Measurements from ENCODE around the gene SIRT3.

Gene SIRT3

GRCh38 chr11:235997-236773, at the start of gene SIRT3 (continued):
- no peak for TF ChIP-seq ZNF544 (tag by site-specific recombination; IDR thresholded peaks at IDR 0.05)
- no peak for TF ChIP-seq ZNF214 (tag by site-specific recombination; IDR thresholded peaks at IDR 0.05; ENCODE audit: borderline replicate concordance)
- TF ChIP-seq ZNF133 (tag by site-specific recombination; IDR thresholded peaks at IDR 0.05), result no peak
- no peak for TF ChIP-seq ZNF645 (tag by site-specific recombination; IDR thresholded peaks at IDR 0.05)
- no peak for TF ChIP-seq HOXD13 (CRISPR knock-in tag; IDR thresholded peaks at IDR 0.05; ENCODE audit: borderline replicate concordance)
- TF ChIP-seq ZNF175 (tag by site-specific recombination; IDR thresholded peaks at IDR 0.05), result no peak
- no peak for TF ChIP-seq ZBTB44 (tag by site-specific recombination; IDR thresholded peaks at IDR 0.05)
- TF ChIP-seq ZBTB17 (tag by site-specific recombination; IDR thresholded peaks at IDR 0.05), result peak; percentile 56; the same call in 1 of the 2 replicates
- TF ChIP-seq ZNF26 (tag by site-specific recombination; IDR thresholded peaks at IDR 0.05), result no peak
- no peak for TF ChIP-seq ZNF514 (tag by site-specific recombination; IDR thresholded peaks at IDR 0.05)
- peak; percentile 75; the same call in 1 of the 2 replicates for TF ChIP-seq KLF10 (tag by site-specific recombination; IDR thresholded peaks at IDR 0.05)
- no peak for TF ChIP-seq ZNF626 (tag by site-specific recombination; IDR thresholded peaks at IDR 0.05)
- TF ChIP-seq ZNF404 (tag by site-specific recombination; IDR thresholded peaks at IDR 0.05), result no peak
- TF ChIP-seq ZBTB26 (tag by site-specific recombination; optimal IDR thresholded peaks at IDR 0.05), result peak; percentile 58
- TF ChIP-seq ZNF510 (tag by site-specific recombination; IDR thresholded peaks at IDR 0.05; ENCODE audit: insufficient replicate concordance), result no peak
- no peak for TF ChIP-seq ZBTB21 (tag by site-specific recombination; IDR thresholded peaks at IDR 0.05)
- TF ChIP-seq, protein P1, sequence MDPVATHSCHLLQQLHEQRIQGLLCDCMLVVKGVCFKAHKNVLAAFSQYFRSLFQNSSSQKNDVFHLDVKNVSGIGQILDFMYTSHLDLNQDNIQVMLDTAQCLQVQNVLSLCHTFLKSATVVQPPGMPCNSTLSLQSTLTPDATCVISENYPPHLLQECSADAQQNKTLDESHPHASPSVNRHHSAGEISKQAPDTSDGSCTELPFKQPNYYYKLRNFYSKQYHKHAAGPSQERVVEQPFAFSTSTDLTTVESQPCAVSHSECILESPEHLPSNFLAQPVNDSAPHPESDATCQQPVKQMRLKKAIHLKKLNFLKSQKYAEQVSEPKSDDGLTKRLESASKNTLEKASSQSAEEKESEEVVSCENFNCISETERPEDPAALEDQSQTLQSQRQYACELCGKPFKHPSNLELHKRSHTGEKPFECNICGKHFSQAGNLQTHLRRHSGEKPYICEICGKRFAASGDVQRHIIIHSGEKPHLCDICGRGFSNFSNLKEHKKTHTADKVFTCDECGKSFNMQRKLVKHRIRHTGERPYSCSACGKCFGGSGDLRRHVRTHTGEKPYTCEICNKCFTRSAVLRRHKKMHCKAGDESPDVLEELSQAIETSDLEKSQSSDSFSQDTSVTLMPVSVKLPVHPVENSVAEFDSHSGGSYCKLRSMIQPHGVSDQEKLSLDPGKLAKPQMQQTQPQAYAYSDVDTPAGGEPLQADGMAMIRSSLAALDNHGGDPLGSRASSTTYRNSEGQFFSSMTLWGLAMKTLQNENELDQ (tag by site-specific recombination; IDR thresholded peaks at IDR 0.05; ENCODE audit: low read depth), result no peak
- no peak for TF ChIP-seq KLF9 (tag by site-specific recombination; IDR thresholded peaks at IDR 0.05; ENCODE audit: low read depth)
- no peak for TF ChIP-seq ZNF184 (tag by site-specific recombination; IDR thresholded peaks at IDR 0.05)
- TF ChIP-seq GLIS1 (tag by site-specific recombination; IDR thresholded peaks at IDR 0.05), result peak; percentile 34; the same call in 1 of the 2 replicates
- no peak for TF ChIP-seq ZNF707 (tag by site-specific recombination; IDR thresholded peaks at IDR 0.05)
- TF ChIP-seq, protein P2, sequence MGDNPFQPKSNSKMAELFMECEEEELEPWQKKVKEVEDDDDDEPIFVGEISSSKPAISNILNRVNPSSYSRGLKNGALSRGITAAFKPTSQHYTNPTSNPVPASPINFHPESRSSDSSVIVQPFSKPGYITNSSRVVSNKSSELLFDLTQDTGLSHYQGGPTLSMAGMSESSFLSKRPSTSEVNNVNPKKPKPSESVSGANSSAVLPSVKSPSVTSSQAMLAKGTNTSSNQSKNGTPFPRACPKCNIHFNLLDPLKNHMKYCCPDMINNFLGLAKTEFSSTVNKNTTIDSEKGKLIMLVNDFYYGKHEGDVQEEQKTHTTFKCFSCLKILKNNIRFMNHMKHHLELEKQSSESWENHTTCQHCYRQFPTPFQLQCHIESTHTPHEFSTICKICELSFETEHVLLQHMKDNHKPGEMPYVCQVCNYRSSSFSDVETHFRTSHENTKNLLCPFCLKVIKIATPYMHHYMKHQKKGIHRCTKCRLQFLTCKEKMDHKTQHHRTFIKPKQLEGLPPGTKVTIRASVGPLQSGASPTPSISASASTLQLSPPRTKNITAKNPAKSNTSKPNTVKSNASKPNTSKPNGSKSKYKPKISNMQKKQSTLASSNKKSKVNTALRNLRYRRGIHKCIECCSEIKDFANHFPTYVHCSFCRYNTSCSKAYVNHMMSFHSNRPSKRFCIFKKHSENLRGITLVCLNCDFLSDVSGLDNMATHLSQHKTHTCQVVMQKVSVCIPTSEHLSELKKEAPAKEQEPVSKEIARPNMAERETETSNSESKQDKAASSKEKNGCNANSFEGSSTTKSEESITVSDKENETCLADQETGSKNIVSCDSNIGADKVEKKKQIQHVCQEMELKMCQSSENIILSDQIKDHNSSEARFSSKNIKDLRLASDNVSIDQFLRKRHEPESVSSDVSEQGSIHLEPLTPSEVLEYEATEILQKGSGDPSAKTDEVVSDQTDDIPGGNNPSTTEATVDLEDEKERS (tag by site-specific recombination; IDR thresholded peaks at IDR 0.05), result no peak
- no peak for TF ChIP-seq ELK4 (IDR thresholded peaks at IDR 0.05; ENCODE audit: borderline replicate concordance, low read depth, low read length)
- peak; percentile 62; the same call in 1 of the 2 replicates for TF ChIP-seq GLIS2 (tag by site-specific recombination; IDR thresholded peaks at IDR 0.05)
- TF ChIP-seq GLI2 (tag by site-specific recombination; IDR thresholded peaks at IDR 0.05; ENCODE audit: borderline replicate concordance, low read depth), result no peak
- TF ChIP-seq ZNF266 (tag by site-specific recombination; IDR thresholded peaks at IDR 0.05; ENCODE audit: low read depth), result no peak
- TF ChIP-seq ZNF677 (tag by site-specific recombination; IDR thresholded peaks at IDR 0.05), result no peak
- TF ChIP-seq ZIC2 (tag by site-specific recombination; IDR thresholded peaks at IDR 0.05), result no peak
